Thoracic aorta (tissue), 2 donors: ENCODE data around the gene LCORL. TPM values are rescaled to one million over a fixed set of nuclear protein-coding genes. Genes with fewer than 3 reads are reported as not detected.
A peak's percentile ranks its signal among the peaks of the same experiment; 100 is the strongest.

Experiments used
- ATAC-seq: fragments of 150-250 bp; one replicate; pipeline ENCODE4 v1.8.0; 2017; ENCODE audit warnings: low read depth; ENCODE audit not compliant: insufficient number of reproducible peaks, low FRiP score
- DNase-seq: peaks from one replicate; pipeline ENCODE4 v3.0.0-alpha.2; 2020; ENCODE audit warnings: low spot score
- H3K27ac ChIP-seq, 2 donors: fragments of 200-600 bp; sonication (generic); 1 replicate in 1 of 2; 2 replicates in 1 of 2; pipeline ENCODE4 v1.5.1; 2016; ENCODE audit warnings: mild to moderate bottlenecking in 2 of 2, moderate library complexity in 2 of 2
- H3K27me3 ChIP-seq: fragments of 200-600 bp; sonication (generic); replicated peaks from 2 replicates; pipeline ENCODE4 v1.6.0; 2016; ENCODE audit warnings: mild to moderate bottlenecking; ENCODE audit not compliant: insufficient read depth
- H3K36me3 ChIP-seq: fragments of 200-600 bp; sonication (generic); one replicate; pipeline ENCODE4 v1.5.1; 2016
- H3K4me1 ChIP-seq, 2 donors: fragments of 200-600 bp; sonication (generic); 1 replicate in 1 of 2; 2 replicates in 1 of 2; pipeline versions ENCODE4 v1.5.1 to v1.6.0; 2016; ENCODE audit warnings: low read depth in 2 of 2, mild to moderate bottlenecking in 1 of 2; ENCODE audit not compliant: control insufficient read depth in 1 of 2
- H3K4me3 ChIP-seq: fragments of 200-600 bp; sonication (generic); 2 replicates; pipeline ENCODE4 v1.5.1; 2016; ENCODE audit warnings: mild to moderate bottlenecking
- H3K9me3 ChIP-seq: fragments of 200-600 bp; sonication (generic); 2 replicates; pipeline ENCODE4 v1.5.1; 2016
- total RNA-seq, 2 donors: library from RNA; depleted of rRNA; stranded (reverse); fragments of >200 nt; gene quantifications; one replicate each; pipeline versions ENCODE4 v1.1.0 to v1.2.3, GENCODE V29; 2016
- TF ChIP-seq, protein P1 (sequence below): fragments of 200-600 bp; sonication (generic); IDR thresholded peaks from one replicate; pipeline ENCODE4 v1.5.1; 2019; ENCODE audit warnings: antibody characterized with exemption

Gene LCORL
- total RNA-seq, 2 donors from 2014 or later = 10.4 to 39.4 TPM

DNA sequence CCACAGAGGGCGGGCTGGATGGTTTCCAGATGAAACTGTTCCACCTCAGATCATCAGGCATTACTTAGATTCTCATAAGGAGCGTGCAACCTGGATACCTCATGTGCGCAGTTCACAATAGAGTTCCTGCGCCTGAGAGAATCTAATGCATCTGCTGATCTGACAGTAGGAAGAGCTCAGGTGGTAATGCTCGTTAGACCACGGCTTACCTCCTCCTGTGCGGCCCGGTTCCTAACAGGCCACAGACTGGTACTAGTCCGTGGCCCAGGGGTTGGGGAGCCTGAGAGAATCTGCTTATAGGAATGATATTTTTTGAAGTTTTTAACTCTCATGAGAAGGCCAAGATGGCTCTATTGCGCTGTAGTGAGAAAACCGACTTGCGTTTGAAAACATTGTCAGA lies 205.4 kb downstream of the LCORL start:
- Histone ChIP-seq H3K36me3 (no peaks in the 10 kb centered on the region), H3K4me3 (no peak overlapping the region), H3K27ac (no peak overlapping the region), H3K4me1 (peaks cover 0 to 3% of the 10 kb centered on the region in 2 donors), H3K27me3 (no peaks in the 10 kb centered on the region), H3K9me3 (no peaks in the 10 kb centered on the region)
- TF ChIP-seq, protein P1, sequence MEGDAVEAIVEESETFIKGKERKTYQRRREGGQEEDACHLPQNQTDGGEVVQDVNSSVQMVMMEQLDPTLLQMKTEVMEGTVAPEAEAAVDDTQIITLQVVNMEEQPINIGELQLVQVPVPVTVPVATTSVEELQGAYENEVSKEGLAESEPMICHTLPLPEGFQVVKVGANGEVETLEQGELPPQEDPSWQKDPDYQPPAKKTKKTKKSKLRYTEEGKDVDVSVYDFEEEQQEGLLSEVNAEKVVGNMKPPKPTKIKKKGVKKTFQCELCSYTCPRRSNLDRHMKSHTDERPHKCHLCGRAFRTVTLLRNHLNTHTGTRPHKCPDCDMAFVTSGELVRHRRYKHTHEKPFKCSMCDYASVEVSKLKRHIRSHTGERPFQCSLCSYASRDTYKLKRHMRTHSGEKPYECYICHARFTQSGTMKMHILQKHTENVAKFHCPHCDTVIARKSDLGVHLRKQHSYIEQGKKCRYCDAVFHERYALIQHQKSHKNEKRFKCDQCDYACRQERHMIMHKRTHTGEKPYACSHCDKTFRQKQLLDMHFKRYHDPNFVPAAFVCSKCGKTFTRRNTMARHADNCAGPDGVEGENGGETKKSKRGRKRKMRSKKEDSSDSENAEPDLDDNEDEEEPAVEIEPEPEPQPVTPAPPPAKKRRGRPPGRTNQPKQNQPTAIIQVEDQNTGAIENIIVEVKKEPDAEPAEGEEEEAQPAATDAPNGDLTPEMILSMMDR = no peak
- ATAC-seq (no peak), DNase-seq (no peak)

DNA sequence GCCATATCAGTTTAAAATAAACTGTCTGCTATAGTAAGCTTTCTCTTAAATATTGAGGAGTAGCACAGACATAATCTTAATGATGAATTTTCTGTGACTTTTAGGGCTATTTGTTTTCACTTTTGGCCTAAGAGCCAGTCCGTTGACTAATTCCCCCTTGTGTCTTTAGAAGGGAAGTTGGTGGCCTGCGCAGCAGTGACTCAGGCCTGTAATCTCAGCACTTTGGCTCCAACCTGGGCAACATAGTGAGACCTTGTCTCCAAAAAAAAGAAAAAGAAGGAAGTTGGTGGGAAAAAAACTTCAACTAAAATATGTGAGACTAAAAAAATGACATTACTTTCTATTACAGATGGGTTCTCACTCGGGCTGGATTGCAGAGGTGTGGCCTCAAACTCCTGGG lies 207.4 kb downstream of the LCORL start:
- Histone ChIP-seq H3K27me3 (no peaks in the 10 kb centered on the region), H3K27ac (no peak overlapping the region), H3K4me3 (no peak overlapping the region), H3K4me1 (peaks cover 2 to 12% of the 10 kb centered on the region in 2 donors), H3K36me3 (no peaks in the 10 kb centered on the region), H3K9me3 (no peaks in the 10 kb centered on the region)
- TF ChIP-seq, protein P1 = no peak
- DNase-seq (no peak), ATAC-seq (no peak)

GRCh38 chr4:17812801-17813200 lies 208.8 kb downstream of the LCORL start:
- no peak overlapping the region for H3K4me3 ChIP-seq
- H3K27me3 ChIP-seq = no peaks in the 10 kb centered on the region
- TF ChIP-seq, protein P1 = no peak
- no peak for DNase-seq
- H3K27ac ChIP-seq = no peak overlapping the region
- peaks cover 16 to 25% of the 10 kb centered on the region in 2 donors for H3K4me1 ChIP-seq
- no peak for ATAC-seq
- no peaks in the 10 kb centered on the region for H3K9me3 ChIP-seq
- no peaks in the 10 kb centered on the region for H3K36me3 ChIP-seq

DNA sequence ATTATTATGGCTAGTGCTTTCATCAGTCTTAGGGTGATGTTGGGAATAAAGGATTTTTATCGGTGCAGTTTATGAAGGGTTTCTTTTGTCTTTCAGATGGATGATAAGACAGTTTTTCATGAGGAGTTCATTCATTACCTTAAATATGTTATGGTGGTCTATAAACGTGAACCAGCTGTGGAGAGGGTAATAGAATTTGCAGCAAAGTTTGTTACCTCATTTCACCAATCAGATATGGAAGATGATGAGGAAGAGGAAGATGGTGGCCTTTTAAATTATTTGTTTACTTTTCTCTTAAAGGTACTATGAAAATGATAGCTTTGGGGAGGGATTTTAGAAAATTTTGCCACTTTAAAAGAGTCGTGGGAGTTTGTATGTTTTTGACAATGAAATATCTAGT lies 209.4 kb downstream of the LCORL start:
- H3K27ac ChIP-seq = no peak overlapping the region
- no peak overlapping the region for H3K4me3 ChIP-seq
- no peaks in the 10 kb centered on the region for H3K27me3 ChIP-seq
- no peaks in the 10 kb centered on the region for H3K36me3 ChIP-seq
- DNase-seq = no peak
- peaks cover 23 to 32% of the 10 kb centered on the region in 2 donors for H3K4me1 ChIP-seq
- TF ChIP-seq, protein P1 = no peak
- H3K9me3 ChIP-seq = no peaks in the 10 kb centered on the region
- ATAC-seq = no peak

DNA sequence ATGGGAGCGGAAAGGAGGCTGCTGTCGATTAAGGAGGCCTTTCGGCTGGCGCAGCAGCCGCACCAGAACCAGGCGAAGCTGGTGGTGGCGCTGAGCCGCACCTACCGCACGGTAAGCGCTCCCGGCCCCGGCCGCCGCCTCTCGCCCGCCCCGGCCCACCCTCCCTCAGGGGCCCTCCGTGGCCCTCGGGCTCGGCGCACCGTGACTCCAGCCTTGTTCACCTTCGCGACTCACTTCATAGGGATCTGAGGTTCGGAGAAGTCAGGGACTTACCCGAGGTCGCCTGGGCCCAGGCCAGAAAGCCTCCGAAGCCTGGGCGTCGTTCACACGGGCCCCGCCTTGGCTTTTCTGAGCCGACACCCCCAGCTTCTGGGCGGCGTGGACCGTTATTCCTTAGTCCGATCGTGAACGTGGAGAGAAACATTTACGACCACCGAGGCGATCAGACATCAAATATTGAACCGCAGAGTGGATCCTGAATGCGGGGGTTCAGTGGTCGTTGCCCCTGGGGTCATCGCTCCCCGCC lies 210.4 kb downstream of the LCORL start:
- Histone ChIP-seq H3K9me3 (no peaks in the 10 kb centered on the region), H3K4me1 (peaks cover 26 to 42% of the 10 kb centered on the region in 2 donors), H3K4me3 (peak overlapping the region; percentile 92), H3K36me3 (no peaks in the 10 kb centered on the region), H3K27ac (no peak overlapping the region), H3K27me3 (no peaks in the 10 kb centered on the region)
- no peak for DNase-seq
- ATAC-seq = no peak
- TF ChIP-seq, protein P1 = no peak
